Midbrain (tissue), 1 donor: ENCODE data around the gene USP2.

Experiments
- DNase-seq: peaks from one replicate; lab custom pipeline; 2025; lab: John Stamatoyannopoulos, UW

USP2 gene

DNA sequence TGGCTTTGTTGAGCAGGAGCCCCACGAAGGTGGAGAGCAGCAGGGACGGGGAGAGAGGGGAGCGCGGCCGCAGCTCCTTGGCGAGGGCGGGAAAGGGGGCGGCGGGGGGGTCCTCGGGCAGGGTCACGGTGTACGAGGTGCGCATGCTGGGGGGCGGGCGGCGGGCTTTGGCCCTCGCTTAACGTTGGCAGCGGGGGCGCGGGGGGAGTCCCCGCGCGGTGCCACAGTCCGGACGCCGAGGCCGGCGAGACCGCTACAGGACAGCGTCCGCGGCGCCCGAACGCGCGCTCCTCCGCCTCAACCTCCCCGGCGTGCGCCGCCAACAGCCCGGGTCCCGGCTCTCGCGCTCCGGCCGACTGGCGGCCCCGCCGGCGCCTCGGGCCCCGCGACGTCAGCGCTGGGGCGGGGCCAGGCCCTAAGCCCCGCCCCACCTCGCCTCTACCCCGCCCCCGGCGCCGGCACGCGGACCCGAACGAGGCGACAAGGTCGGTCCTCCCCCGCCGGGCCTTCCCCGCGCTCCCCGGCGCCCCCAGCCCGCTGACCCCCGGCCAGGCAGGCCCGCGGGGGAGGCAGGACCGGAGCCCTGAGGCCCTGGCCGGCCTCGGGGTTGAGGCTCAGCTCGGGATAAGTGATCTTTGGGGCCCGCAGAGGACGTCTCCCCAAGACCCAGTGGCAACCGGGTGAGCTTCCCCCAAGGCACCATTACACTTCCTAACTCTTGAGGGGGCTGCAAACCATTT, 17.5 kb downstream of the USP2 start:
- DNase-seq = peak; percentile 74

DNA sequence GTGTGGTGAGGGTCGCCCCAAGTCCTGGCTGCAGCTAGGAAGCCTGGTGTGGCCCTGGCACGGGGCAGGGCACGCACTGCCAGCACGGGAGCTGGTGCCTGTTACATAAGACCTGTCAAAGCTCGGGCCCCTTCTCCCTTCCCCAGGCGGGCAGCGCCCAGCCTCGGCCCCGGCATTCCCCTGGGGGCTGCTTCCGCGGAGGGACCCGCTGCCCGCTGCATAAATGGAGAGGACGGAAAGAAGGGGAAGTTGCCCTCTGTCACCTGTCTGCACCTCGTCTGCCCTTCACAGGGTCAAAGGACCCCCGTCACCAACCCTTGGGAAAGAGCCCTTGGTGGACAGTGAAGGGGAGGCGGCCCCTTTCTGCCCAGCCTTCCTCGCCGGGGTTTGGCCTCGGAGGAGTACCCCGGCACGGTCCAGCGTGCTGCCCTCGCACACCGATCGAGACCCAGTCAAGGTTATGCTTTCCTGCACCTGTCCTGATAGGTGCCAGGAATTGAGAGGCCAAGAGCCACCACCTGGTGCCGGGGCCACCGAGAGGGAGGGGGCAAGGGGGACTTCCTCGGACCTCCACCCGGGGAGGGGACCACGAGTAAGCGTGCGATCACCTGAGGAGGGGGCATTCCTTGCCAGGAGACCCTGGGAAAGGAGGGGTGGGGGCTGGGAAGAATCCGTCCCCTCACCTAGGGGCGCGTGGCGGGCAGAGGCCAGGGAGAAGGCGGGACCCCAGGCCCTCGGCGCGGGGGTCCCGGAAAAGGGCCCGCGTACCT, 18.2 kb downstream of the USP2 start:
- DNase-seq = no peak

DNA sequence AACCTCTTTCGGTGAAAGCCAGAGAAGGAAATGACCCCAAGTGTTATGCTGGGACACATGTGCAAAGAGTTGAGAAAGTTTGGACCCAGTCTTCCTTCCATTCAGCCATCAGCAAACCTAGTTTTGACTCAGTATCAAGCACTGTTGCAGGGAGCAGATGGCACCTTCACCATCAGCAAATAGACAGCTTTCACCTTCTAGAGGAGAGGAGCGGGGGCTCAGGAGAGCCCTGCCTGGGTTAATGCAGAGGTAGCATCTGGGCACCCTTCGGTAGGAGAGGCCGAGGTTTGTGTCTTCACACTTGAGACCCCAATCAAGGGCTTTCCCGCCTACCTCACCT, 18.8 kb downstream of the USP2 start:
- no peak for DNase-seq

DNA sequence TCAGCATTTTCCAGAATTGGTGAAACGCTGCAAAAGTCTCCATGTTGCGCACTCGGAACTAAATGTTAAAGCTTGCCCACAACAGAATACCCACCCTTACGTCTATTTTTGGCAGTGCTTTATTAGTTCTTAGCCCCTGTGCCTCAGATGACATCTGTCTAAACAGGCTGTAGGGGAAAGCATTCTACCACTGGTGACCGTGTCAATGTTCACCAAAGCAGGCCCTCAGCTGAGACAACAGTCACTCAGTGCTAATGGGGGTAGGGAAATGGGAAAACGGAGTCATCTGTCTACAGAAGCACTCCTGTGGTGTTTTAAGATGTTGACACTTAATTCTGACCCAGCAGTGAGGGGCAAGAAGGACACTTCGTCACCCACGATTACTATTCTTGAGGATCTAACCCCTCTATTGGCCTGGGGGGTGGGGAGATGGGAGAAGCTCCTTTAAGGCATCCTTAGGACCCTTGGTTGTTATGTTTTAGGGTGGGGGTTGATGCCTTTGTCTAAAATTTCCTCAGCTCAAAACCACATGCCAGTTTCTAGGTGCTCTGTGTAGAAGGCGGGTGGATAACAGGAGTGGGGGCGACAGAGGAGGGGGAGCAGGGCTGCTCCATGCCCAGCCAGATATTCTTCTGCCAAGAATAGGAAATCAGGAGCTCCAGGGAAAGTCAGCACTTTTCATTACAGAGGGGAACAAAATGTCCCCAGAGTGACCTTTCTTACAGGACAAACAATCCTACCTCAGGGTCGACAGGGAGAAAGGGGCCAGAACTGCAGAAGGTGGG, 19.4 kb downstream of the USP2 start:
- peak; percentile 34 for DNase-seq

DNA sequence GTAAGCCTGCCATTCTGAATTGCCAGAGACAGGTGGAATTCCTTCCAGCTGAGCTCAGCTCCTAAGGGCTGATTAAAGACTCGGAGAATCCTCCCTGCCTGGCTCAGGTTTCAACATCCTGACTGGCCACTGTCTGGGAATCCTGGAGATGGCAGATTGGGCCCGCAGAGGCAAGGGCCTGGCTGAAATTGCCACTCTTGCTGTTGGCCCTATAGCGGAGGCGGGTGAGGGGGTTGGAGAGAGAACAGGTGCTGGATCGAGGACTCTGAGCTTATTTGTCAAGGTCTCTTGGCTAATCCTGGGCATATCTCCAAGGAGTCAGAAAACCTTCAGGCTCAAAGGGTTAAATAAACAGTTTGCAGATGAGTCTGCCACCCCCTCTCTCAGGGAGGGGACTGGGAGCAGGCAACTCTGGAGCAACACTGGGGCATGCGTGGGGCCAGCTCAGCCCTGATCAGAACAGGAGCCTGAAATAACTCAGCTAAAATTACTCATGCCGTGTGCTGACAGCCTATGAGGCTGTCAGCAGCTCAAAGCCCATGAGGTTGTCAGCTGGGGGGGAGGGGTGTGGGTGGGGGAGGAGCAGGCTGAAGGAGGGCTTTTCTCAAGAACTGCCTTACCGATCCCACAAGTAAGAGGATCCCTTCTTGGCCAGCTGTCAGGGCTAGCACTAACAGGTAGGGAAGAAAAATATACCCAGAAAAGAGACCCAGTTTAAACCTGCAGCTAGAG, 20.3 kb downstream of the USP2 start:
- DNase-seq = peak; percentile 43

DNA sequence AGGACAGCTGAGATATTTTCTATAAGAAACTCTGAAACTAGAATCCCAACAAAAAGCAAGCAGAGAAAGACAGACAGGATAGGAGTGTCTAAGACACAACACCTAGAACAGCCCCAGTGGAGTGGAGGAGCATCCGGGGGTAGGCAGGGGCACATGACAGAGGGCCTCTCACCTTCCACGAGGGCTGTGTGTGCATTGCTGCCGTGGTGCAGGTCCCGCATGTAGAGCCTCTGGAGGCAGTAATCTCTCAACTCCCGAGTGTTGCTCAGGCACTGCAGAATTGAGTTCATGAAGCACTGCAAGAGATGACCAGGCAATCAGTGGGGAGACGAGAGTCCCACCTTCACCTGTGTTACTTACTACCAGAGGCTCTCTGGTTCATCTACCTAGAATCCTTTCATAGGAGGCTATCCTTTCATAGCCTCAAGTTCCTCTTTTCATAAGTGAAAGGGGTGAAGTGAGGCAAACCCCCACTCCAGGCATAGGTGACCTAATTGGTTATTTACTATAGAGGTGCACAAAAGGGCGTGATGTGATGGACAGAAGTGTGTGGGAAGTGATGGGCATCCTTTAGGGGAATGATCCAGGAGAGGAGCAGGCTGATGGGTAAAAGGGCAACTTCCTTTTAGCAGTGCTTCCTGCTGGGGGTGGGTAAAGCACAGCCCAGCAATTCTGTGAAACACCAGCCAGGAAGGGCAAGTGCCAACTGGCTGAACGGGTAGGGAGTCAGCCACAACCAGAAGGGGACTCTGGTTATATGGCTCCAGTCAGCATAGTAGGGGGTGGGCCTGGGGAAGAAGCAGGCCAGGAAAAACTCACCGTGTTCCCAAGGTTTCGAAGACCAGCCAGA, 21.9 kb downstream of the USP2 start:
- no peak for DNase-seq

DNA sequence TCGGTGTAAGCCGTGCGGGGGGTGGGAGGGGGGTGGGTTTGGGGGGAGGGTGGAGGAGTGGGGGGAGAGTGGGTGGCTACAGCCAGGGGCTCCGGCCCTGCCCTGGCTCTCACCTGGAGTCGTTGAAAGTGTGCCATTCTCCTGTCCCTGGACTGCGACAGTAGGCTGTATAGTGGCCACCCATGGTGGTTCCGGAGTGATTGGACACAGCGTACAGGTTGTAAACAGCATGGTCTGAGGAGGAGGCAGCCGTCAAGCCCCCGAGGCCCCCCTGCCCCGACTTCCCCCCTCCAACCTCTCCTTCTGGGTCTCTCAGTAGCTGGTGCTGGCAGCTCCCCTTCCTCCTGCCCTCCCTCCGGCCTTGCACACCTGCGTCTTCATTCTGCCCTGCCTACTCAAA, 24.4 kb downstream of the USP2 start:
- DNase-seq = no peak

DNA sequence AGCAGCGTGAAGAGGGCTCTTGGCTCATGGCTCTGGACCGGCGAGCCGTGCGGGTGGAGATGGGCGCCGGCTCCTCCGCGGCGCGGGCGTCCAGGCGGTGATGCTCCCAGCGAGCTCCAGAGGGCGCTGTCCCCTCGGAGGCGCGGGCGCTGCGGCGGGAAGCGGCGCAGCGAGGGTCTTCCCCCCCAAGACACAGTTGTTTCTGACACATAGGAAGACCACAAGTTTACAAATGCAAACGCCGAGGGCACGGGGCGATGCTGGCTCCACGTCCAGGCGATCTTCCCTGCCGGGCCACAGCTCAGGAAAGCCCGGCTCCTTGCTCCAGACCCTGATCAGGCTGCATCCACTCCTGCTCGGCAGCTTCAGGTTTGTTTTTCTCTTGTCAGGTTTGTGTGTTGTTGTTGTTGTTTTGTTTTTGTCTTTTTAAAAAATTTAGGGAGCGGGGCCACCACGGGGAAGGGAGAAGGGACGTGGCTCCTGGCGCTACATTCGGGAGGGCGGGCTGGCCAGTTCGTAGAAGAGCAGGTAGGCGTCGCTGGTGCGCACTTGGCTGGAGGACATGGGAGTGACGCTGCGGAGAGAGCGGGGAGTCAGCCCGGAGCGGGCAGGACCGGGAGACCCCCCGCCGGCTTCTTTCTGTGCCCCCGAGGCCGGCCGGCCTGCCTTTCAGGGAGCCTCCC, 25.0 kb downstream of the USP2 start:
- DNase-seq = peak; percentile 59

DNA sequence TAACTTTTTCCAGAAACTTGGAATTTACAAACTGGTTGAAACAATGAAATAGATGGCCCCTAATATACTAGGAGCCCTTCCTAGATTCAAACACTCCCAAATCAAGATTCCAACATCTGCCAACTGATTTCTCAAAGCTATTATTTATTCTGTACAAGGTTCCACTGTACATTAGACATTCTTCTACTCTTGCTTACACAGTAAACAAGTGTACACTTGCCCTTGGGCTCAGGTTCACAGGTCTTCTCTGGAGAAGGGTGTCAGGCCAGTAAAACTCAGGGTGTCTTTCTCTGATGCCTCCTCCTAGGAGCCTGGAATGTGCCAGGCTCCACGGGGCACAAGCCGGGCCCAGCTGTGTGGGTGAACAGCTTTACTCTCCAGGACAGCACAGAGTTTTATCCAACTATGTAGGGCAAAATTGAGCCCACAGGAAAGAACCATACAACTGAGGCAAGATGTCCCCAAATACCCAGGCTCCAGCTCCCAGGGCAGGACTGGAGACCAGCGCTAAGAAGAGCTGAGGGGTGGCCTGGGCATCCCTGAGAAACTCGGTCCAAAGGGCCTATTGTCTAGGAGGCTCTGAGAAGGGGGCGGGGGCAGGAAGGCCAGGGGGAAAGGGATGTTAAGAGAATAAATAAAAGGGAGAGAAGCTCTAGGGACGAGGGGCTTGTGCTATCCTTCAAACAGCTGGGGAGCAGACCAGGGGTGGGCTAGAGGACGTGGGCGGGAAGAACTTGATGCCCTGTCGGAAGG, 26.2 kb downstream of the USP2 start:
- no peak for DNase-seq

DNA sequence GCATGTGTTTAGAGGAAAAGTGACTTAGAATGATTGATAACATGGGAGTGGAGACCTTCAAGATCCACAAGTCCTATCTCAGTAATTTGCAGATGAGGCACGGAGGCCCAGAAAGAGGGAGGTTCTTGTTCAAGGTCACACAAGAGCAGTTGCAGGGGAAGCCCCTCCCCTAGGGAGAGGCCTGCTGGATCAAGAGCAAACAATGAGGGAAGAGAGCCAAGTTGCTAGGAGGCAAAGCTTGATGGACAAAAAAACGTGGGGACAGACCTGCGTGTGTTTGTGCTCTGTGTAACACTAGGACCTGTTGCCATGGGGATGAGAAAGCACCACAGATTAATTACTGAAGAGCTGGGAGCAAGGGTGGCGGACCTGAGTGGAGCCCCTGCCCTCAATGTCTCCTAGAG, 28.6 kb downstream of the USP2 start:
- DNase-seq = no peak

DNA sequence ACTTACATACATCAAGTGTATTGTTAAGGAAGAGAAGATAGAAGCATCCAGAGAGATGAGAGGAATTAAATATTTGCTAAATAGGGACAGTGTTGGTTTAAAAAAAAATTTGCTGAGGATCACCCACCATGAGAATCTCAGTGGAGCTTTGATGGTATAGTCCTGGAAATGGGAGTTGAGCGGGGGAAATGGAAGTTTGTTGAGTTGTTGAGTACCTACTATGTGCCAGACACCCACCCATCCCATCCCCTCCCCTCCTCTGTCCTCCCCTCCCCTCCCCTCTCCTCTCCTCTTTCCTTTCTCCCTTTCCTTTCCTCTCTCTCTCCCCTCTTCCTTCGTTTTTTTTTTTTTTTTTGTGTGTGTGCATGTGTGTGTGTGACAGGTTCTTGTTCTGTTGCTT, 30.3 kb downstream of the USP2 start:
- DNase-seq = no peak

DNA sequence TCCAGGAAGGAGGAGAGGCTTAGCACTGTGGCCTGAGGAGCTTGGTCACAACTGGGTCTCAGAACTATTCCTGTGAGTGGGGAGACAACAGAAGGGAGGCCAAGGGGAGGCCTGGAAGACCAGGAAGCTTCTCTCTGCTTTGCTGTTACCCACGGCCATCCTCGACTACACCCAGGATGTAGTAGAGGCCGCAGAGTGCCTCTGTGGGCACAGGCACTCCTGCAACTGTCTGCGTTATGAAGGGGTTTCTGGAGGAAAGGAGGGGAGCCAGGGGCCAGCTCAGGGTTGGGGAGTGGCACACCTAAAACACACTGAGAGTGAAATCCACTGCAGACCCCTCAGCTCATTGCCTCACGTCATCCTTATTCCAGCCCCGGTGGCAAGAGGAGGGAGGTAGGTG, 31.2 kb downstream of the USP2 start:
- no peak for DNase-seq

DNA sequence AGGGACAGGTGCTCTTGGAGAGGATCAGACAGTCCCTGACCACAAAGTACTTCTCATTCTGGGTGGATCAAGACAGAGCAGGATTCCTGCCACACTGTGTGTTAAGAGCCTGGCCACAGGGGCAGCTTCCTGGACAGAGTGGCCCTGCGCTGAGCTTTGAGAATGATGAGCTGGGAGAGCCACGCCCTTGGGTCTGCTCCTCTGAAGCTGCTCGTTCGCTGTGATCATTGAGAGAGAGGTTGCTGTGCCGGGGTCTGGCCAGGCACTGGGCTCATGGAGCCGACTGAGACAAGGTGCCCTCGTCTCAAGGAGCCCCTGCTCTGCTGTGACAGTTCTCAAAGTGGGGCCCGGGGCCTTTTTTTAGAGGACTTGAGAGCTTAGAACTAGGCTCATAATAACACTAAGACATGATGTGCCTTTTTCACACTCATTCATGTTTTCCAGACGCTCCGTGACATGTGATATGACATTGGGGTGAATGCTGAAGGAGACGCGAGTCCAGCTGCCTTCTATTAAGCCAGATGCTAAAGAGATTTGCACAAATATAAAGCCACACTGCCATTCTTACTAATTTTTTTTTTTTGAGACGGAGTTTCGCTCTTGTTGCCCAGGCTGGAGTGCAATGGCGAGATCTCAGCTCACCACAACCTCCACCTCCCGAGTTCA, 33.4 kb downstream of the USP2 start:
- no peak for DNase-seq

DNA sequence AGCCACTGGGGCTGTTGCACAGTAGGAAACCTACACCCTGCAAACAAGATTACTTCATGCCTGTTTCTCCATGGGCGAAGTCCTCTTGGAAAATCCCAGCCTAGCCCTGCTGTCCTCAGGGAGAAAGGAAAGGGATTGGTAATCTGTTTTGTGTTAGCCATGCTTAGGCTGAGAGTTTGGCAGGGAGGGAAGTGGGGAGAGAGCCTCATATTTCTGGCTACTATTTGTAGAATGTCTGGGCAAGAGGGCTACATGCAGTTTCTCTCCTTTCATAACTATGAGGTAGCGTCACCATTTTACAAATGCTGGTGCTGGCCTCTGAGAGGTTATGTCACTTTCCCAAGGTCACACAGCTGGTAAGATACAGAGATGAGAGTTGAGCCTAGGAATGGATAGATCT, 34.2 kb downstream of the USP2 start:
- no peak for DNase-seq

DNA sequence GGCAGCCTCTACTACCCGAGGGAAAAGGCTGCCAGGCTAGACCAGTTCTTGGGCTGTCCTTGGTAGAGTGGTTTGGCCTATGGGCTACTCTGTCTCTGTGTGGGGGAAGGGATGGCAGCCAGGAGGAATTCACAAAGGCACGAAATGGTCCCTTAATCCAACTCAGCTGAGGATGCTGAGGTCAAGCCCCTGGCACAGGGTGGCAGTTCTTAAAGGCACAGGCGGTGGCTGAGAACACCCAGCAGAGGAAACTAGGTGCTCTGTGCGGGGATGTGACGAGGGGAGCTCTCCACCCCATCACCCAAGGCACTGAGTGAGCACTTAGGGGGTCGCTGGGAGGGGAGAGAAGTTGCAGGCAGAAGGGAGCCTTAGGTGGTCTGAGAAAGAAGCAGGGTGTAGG, 34.9 kb downstream of the USP2 start, which contains the start of gene MFRP:
MFRP (minus strand) TSS at position 101 of the 400 bp plus-strand sequence. CDS start 192 bp downstream, outside the sequence.
- DNase-seq = no peak

DNA sequence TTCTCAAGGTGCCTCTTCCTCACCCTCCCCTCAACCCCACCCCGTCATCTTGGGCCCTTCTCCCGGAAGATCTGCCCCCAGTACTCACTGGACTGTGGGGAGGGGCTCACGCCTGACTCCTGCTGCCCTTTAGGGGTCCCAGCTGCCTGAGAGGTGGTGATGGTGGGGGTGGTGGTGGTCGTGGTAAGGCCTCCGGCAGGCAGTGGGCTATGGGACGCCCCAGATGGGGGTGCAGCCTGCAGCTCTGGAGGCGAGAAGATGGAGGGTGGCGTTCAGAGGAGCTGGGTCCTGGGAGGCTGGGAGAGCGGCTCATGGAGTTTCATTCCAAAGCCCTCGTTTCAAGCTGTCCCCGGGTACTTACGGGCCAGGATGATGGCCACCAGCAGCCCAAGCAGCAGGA, 35.8 kb downstream of the USP2 start:
- DNase-seq = no peak

DNA sequence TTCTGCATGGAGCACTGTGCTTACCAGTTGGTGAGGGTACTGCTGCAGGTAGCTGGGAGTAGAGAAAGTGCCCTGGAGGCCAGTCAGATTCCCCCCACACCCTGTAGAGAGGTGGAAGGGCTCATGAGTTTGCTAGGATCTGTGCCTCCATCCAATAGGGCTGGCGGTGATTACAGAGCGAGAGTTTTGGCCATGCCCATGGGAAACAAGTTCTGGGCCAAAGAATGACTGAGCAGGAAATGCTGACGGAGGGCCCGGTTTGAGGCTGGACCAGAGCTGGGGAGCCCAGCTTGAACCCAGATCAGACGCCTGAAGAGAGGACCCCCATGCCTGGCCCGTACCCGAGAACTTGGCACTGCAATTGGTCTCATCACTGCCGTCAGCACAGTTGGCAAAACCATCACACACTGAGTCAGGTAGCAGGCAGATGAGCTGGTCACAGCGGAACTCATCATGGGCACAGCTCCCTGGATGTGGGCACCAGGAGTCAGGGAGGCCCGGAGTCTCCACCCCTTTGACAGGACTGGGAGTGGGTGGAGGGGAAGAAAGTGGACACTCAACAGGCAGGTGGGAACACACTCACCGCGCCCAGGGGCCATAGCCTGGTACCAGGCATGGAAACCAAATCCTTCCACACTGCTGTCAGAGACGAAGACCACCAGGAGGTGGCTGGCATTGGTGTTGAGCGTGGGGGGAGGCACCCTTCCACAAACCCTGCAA, 37.0 kb downstream of the USP2 start:
- no peak for DNase-seq

DNA sequence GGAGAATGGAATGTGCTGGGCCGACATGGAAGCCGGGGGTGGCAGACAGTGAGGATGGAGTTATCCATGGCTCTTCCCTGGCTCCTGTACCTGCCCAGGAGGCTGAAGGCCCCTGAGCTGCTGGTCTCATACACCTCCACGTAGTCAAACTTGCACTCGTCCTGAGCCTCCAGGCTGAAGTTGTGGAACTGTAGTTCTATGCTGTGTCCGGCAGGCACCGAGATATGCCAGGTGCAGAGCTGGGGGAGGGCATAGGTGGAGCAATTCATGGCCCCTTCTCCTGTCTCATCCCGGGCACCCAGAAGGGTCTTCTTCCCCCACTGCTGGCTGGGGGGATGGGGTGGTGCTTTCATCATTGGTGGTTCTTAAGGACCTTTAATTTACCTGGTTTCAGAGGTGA, 37.8 kb downstream of the USP2 start:
- DNase-seq = no peak
